GM19395 (cell line): ENCODE results near the gene SLC25A17.
"Not testable (repeated sequence)": the region's sequence is repeated elsewhere in the genome, so short reads cannot be mapped to it uniquely, and the experiment has no call there.

Source experiments
- ATAC-seq: cut with Tn5 transposase; IDR thresholded peaks from one replicate; pipeline ENCODE4 v1.9.1; 2021; ENCODE audit warnings: mild to moderate bottlenecking, moderate library complexity; ENCODE audit not compliant: unreplicated experiment

SLC25A17 gene

DNA sequence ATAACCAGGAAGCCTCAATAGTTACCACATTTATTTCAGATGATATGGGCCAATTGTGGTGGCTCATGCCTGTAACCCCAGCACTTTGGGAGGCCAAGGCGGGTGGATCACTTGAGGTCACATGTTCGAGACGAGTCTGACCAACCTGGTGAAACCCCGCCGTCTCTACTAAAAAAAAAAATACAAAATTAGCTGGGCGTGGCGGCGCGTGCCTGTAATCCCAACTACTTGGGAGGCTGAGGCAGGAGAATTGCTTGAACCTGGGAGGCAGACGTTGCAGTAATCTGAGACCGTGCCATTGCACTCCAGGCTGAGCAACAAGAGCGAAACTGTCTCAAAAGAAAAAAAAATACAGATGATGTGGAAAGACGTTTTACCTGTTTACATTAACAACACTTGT lies 60.3 kb downstream of the SLC25A17 start:
- ATAC-seq: not testable (repeated sequence)

GRCh38 chr22:40758390-40758789 lies 60.8 kb downstream of the SLC25A17 start:
- no peak for ATAC-seq

GRCh38 chr22:40757071-40757470 lies 62.1 kb downstream of the SLC25A17 start:
- no peak for ATAC-seq

- no peak for ATAC-seq
These were observed 66.0 kb downstream of the SLC25A17 start for GRCh38 chr22:40753114-40753513.

DNA sequence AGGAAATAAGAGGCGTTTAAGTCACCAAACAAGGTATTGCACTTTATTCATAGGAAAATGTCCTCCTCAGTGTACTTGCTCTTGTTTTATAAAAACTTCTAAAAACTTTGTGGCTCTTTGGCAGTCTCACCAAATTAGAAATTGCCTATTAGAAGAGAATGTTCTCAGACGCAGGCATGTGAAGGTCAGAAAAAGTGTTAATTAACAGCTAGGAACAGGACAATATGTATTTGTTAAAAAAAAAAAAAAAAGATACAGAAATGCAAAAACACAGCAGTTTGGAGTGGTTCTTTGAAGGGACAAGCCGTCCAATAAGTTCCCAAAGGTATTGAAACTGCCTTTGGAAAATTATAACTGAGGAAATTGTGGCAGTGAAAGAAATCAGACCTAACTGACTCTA lies 67.9 kb downstream of the SLC25A17 start:
- ATAC-seq: no peak

GRCh38 chr22:40749829-40750228 lies 69.3 kb downstream of the SLC25A17 start:
- ATAC-seq: no peak

- ATAC-seq: no peak
These were observed 70.5 kb downstream of the SLC25A17 start for GRCh38 chr22:40748388-40749355.

DNA sequence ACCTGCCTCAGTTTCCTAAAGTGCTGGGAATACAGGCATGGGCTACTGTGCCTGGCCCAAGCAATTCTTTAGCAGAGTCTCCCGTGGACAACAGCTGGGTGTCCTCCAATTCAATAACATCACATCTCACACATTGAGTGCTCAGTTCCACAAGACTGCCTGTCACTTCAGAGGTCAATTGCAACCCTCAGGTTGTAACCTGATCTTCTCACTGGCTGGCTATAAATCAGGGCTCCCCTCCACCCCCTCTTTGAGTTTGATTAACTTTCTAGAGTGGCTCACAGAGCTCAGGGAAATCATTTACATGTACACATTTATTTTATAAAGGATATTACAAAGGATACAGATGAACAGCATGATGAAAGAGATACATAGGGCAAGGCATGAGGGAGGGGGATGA lies 71.8 kb downstream of the SLC25A17 start:
- ATAC-seq: no peak

DNA sequence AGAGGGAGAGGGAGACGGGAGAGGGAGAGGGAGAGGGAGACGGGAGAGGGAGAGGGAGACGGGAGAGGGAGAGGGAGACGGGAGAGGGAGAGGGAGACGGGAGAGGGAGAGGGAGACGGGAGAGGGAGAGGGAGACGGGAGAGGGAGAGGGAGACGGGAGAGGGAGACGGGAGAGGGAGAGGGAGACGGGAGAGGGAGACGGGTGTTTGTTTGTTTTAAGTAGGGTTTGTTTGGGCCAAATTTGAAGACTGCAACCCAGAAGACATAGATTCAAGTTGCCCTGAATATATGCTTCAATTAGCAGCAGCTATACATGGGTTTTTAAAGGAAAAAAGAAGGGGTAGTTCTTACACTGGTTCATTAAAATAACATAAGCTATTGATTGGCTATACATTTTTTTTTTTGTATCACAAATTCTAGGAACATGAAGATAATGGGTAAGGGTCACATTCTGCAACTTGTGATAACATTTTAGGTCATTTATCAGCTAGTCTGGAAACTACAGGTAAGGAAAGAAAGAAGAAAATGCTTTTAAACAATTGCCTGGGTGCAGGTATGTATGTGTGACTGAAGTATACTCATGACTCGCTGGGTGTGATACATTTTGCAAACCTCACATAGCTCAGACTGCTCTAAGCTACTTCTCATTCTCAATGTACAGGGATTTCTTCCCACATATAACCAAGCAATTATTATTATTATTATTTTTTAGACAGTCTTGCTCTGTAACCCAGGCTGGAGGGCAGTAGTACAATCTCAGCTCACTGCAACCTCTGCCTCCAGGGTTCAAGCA lies 72.5 kb downstream of the SLC25A17 start:
- ATAC-seq: no peak

- no peak for ATAC-seq
These were observed 75.4 kb downstream of the SLC25A17 start for GRCh38 chr22:40743768-40744167.

DNA sequence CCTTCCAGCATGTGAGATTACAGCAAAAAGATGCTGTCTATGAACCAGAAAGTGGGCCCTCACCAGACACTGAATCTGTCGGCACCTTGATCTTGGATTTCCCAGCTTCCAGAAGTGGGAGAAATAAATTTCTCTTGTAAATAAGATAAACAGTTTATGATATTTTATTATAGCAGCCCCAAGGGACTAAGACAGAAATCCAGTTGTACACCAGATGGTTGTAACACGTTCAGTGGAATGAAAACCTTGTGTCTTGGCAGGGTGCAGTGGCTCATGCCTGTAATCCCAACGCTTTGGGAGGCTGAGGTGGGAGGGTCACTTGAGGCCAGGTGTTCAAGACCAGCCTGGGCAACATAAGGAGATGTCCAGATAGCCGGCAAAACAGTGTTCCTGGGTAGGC lies 78.0 kb downstream of the SLC25A17 start:
- ATAC-seq: no peak

- no peak for ATAC-seq
These were observed 79.4 kb downstream of the SLC25A17 start for GRCh38 chr22:40739721-40740120.

- no peak for ATAC-seq
These were observed 85.2 kb downstream of the SLC25A17 start for GRCh38 chr22:40733919-40734318.

GRCh38 chr22:40732999-40733292 lies 86.2 kb downstream of the SLC25A17 start:
- ATAC-seq: no peak

- ATAC-seq: no peak
These were observed 89.9 kb downstream of the SLC25A17 start for GRCh38 chr22:40729284-40729683.

GRCh38 chr22:40728731-40729189 lies 90.4 kb downstream of the SLC25A17 start:
- no peak for ATAC-seq

GRCh38 chr22:40727964-40728615 lies 91.1 kb downstream of the SLC25A17 start:
- ATAC-seq: no peak

GRCh38 chr22:40727070-40727963 lies 91.8 kb downstream of the SLC25A17 start:
- no peak for ATAC-seq

- no peak for ATAC-seq
These were observed 92.6 kb downstream of the SLC25A17 start for GRCh38 chr22:40726514-40726913.

- ATAC-seq: no peak
These were observed 95.7 kb downstream of the SLC25A17 start for GRCh38 chr22:40723396-40723933.
